Measurements from ENCODE around the gene SGO2. TPM values are rescaled to one million over a fixed set of nuclear protein-coding genes. Genes with fewer than 3 reads are reported as not detected.

SGO2 gene
- total RNA-seq, 1 donor from 2014 or later: 19.9 TPM

DNA sequence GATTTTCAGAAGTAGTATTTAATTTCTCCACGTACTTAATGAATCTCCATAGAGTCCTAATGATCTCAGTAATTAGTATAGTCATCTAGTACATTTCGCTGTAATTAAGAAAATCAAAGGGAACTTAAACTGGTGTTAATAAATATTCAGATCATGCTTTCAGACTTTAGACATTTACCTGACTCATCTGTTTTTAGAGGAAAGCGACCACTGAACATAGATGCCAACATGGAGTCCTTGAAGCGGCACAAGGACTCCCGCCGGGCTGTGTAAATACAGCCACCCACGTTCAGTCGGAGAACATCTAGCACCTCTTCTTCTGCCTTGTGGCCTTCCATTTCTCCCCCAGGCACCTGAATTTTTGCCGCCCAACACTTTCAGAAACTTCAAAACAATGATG, 19.3 kb upstream of the SGO2 start:
- H3K36me3 Mint-ChIP-seq: peaks cover 11% of the 10 kb centered on the region
- no peak overlapping the region for H3K4me3 Mint-ChIP-seq
- peaks cover 8% of the 10 kb centered on the region for H3K4me1 Mint-ChIP-seq (ENCODE audit: unreplicated experiment)
- no peak for DNase-seq (ENCODE audit: extremely low spot score, unreplicated experiment)
- peak overlapping the region; percentile 3 for H3K27ac Mint-ChIP-seq
- peaks cover 4% of the 10 kb centered on the region for H3K9me3 Mint-ChIP-seq
- TF ChIP-seq, protein P1, sequence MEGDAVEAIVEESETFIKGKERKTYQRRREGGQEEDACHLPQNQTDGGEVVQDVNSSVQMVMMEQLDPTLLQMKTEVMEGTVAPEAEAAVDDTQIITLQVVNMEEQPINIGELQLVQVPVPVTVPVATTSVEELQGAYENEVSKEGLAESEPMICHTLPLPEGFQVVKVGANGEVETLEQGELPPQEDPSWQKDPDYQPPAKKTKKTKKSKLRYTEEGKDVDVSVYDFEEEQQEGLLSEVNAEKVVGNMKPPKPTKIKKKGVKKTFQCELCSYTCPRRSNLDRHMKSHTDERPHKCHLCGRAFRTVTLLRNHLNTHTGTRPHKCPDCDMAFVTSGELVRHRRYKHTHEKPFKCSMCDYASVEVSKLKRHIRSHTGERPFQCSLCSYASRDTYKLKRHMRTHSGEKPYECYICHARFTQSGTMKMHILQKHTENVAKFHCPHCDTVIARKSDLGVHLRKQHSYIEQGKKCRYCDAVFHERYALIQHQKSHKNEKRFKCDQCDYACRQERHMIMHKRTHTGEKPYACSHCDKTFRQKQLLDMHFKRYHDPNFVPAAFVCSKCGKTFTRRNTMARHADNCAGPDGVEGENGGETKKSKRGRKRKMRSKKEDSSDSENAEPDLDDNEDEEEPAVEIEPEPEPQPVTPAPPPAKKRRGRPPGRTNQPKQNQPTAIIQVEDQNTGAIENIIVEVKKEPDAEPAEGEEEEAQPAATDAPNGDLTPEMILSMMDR (conservative IDR thresholded peaks at IDR 0.05): no peak
- no peaks in the 10 kb centered on the region for H3K27me3 Mint-ChIP-seq

DNA sequence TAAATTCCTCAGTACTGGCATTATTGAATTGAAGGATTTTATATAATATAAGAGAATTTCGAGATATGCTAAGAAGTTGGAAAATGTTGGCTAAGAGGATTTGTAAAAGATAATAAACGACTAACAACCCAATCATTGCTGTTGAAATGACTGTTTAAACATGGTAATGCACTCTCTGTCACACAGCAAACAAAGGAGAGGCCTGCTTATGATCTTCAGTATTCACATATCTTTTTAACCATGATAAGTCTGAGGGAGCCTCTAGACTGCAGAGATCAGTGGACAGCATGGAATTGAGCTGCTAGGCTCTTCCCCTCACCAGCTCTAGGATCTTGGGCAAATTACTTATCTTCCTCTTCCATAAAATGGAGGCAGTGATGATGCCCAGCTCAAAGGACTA, 18.8 kb upstream of the SGO2 start:
- H3K9me3 Mint-ChIP-seq: peaks cover 3% of the 10 kb centered on the region
- no peaks in the 10 kb centered on the region for H3K27me3 Mint-ChIP-seq
- peaks cover 10% of the 10 kb centered on the region for H3K36me3 Mint-ChIP-seq
- H3K27ac Mint-ChIP-seq: peak overlapping the region; percentile 3
- no peak overlapping the region for H3K4me3 Mint-ChIP-seq
- H3K4me1 Mint-ChIP-seq (ENCODE audit: unreplicated experiment): peaks cover 8% of the 10 kb centered on the region
- no peak for DNase-seq (ENCODE audit: extremely low spot score, unreplicated experiment)
- TF ChIP-seq, protein P1 (conservative IDR thresholded peaks at IDR 0.05): no peak

DNA sequence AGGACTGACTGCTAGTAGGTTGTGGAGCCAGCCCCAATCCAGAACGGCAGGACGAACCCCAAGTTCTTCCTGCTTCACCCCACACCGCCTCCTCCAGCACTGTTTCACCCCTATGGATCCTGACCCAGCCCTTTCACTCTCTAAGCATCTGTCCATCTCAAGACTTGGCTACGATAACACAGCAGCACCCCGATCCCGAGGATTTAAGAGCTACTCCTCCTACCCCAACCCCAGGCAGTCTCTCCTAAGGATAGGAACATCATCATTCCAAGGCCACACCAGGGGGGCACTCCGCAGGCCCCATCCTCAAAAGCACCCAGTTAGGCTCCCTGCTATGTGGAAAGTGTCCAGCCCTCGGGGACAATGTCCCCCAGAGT, 16.8 kb upstream of the SGO2 start:
- DNase-seq (ENCODE audit: extremely low spot score, unreplicated experiment): no peak
- Mint-ChIP-seq H3K4me3 (peak overlapping the region; percentile 93), H3K27me3 (no peaks in the 10 kb centered on the region), H3K36me3 (peaks cover 4% of the 10 kb centered on the region), H3K27ac (peak overlapping the region; percentile 75), H3K4me1 (ENCODE audit: unreplicated experiment) (peaks cover 8% of the 10 kb centered on the region), H3K9me3 (no peaks in the 10 kb centered on the region)
- TF ChIP-seq, protein P1 (conservative IDR thresholded peaks at IDR 0.05): no peak

DNA sequence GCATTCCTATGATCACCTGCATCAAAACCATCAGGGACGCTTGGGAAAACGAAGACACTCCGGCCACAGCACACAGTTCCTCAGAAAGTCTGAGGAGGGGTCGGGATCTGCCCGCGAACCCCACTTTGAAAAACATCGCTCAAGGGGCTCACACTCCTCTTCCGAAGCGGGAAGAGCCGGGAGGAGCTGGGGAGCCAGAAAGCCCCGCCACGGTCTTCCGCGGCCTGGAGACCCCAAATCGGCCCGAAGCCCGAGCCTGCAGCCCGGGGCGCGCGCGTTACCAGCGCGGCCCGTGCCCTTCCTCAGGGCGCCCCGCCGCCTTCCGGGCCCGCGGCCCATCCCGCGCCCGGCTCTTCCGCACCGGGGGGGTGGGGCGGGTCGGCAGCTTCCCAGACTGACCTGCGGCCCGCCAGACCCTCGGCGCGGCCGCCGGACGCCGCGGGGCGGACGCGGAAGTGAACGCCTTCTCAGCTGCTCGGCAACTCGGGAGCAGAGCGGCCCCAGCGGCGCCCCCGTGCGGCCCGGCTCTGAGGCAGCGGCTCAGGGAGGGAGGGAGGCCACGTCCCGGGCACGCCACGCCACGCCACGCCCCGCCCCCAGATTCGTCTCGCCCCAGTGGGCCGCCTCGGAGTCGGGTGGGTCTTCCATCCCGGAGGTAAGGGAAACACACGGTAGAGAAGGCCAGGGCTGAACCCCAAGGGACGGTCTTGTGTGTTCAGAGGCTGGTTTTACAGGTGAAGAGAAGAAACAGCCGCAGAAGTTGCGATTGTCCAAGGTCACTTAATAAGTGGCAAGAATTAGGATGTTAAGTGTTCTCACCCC, 16.2 kb upstream of the SGO2 start, which contains the start of gene KCTD18:
KCTD18 (minus strand) TSS at position 457 of the 822 bp plus-strand sequence. CDS start 3,052 bp downstream, outside the sequence.
- Mint-ChIP-seq H3K4me1 (ENCODE audit: unreplicated experiment) (peaks cover 8% of the 10 kb centered on the region), H3K4me3 (peak within 1 kb of the TSS; percentile 93), H3K36me3 (peaks cover 1% of the 10 kb centered on the region), H3K9me3 (no peaks in the 10 kb centered on the region), H3K27ac (peak within 1 kb of the TSS; percentile 75), H3K27me3 (peaks cover 5% of the 10 kb centered on the region)
- TF ChIP-seq, protein P1 (conservative IDR thresholded peaks at IDR 0.05): peak; percentile 84
- DNase-seq (ENCODE audit: extremely low spot score, unreplicated experiment): peak; percentile 94

DNA sequence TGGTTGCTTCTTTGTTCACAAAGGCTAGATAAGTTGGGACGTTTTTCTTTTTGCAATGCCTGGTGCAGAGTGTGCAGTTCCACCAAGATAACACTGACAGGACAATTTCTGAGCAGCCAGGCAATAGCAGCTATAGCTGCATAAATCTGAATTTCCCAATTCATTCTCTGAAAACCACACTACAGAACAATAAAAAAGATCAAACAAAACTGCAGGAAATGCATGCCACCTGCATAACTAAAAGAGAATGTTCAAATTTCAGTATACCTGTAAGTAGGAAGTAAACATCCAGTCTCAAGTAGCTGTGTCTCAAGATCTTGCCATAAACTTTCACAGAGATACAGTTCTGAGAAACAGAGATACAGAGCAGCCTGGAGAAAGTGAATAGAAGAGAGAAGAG, 10.9 kb upstream of the SGO2 start:
- H3K4me1 Mint-ChIP-seq (ENCODE audit: unreplicated experiment): no peaks in the 10 kb centered on the region
- TF ChIP-seq, protein P1 (conservative IDR thresholded peaks at IDR 0.05): no peak
- peaks cover 11% of the 10 kb centered on the region for H3K27me3 Mint-ChIP-seq
- no peaks in the 10 kb centered on the region for H3K9me3 Mint-ChIP-seq
- no peaks in the 10 kb centered on the region for H3K36me3 Mint-ChIP-seq
- no peak for DNase-seq (ENCODE audit: extremely low spot score, unreplicated experiment)
- no peak overlapping the region for H3K27ac Mint-ChIP-seq
- H3K4me3 Mint-ChIP-seq: no peak overlapping the region
